Vagina (tissue), 2 donors: Measurements from ENCODE around the gene BCL2L2. TPM values are rescaled to one million over a fixed set of nuclear protein-coding genes. Genes with fewer than 3 reads are reported as not detected.
A peak's percentile ranks its signal among the peaks of the same experiment; 100 is the strongest.

Experiments
- DNase-seq, 2 donors: peaks; one replicate each; pipeline ENCODE4 v3.0.0-alpha.2; 2017; ENCODE audit errors: extremely low spot score in 2 of 2
- H3K27ac ChIP-seq: fragments of 200-600 bp; sonication (generic); one replicate; pipeline ENCODE4 v1.5.1; 2019
- H3K27me3 ChIP-seq: fragments of 200-600 bp; sonication (generic); one replicate; pipeline ENCODE4 v1.5.1; 2019
- H3K36me3 ChIP-seq, 2 donors: fragments of 200-600 bp; sonication (generic); one replicate each; pipeline ENCODE4 v1.5.1; 2017 to 2019
- H3K4me1 ChIP-seq: fragments of 200-600 bp; sonication (generic); one replicate; pipeline ENCODE4 v1.5.1; 2019
- H3K4me3 ChIP-seq, 2 donors: fragments of 200-600 bp; sonication (generic); 1 replicate in 1 of 2; 2 replicates in 1 of 2; pipeline ENCODE4 v1.5.1; 2016 to 2019
- H3K9me3 ChIP-seq: fragments of 200-600 bp; sonication (generic); one replicate; pipeline ENCODE4 v1.5.1; 2019
- CTCF ChIP-seq, 3 experiments: fragments of 450-650 bp in 2 of 3; fragments of 200-600 bp in 1 of 3; sonication (generic) in 1 of 3; IDR thresholded peaks; one replicate each; pipeline ENCODE4 v1.5.1; 2017 to 2019; ENCODE audit warnings: antibody characterized with exemption in 3 of 3, mild to moderate bottlenecking in 2 of 3, moderate library complexity in 2 of 3
- POLR2A ChIP-seq, 2 donors: fragments of 450-650 bp; IDR thresholded peaks; one replicate each; pipeline ENCODE4 v1.6.1; 2017; ENCODE audit warnings: antibody characterized with exemption in 2 of 2, mild to moderate bottlenecking in 2 of 2, moderate library complexity in 2 of 2
- POLR2AphosphoS5 ChIP-seq, 2 donors: sonication (generic); formaldehyde crosslinking; IDR thresholded peaks; one replicate each; pipeline ENCODE4 v1.9.0; 2017; ENCODE audit warnings: antibody characterized with exemption in 2 of 2, mild to moderate bottlenecking in 2 of 2, low read depth in 1 of 2; ENCODE audit not compliant: insufficient read depth in 1 of 2
- intact Hi-C: fragments of 100-400 bp; cut with DNase I; formaldehyde crosslinking; loops from one replicate; pipeline ENCODE4 v1.15.1; 2023
- total RNA-seq: library from RNA; depleted of rRNA; stranded (reverse); fragments of >200 nt; gene quantifications from one replicate; pipeline ENCODE4 v1.2.3, GENCODE V29; 2016

The BCL2L2 gene
- total RNA-seq, 1 donor from 2014 or later: 31.7 TPM

GRCh38 chr14:23296012-23296777, 10.4 kb upstream of the BCL2L2 start:
- DNase-seq: no peak
- peak overlapping the region; percentile 20 for H3K27ac ChIP-seq
- no peak overlapping the region for H3K4me3 ChIP-seq
- no peak for TF ChIP-seq POLR2A (IDR thresholded peaks at IDR 0.05)
- no peak for TF ChIP-seq POLR2AphosphoS5 (IDR thresholded peaks at IDR 0.05; ENCODE audit: insufficient read depth in 1 of 2, low read depth in 1 of 2)
- TF ChIP-seq CTCF (IDR thresholded peaks at IDR 0.05): no peak
- H3K4me1 ChIP-seq: peaks cover 35% of the 10 kb centered on the region
- H3K36me3 ChIP-seq: no peaks in the 10 kb centered on the region
- H3K27me3 ChIP-seq: no peaks in the 10 kb centered on the region
- no peaks in the 10 kb centered on the region for H3K9me3 ChIP-seq
- intact Hi-C loops: no loop called here

GRCh38 chr14:23297096-23297495, 9.5 kb upstream of the BCL2L2 start:
- H3K9me3 ChIP-seq: no peaks in the 10 kb centered on the region
- peak overlapping the region; percentile 30 for H3K27ac ChIP-seq
- TF ChIP-seq CTCF (IDR thresholded peaks at IDR 0.05): no peak
- TF ChIP-seq POLR2A (IDR thresholded peaks at IDR 0.05): no peak
- TF ChIP-seq POLR2AphosphoS5 (IDR thresholded peaks at IDR 0.05; ENCODE audit: insufficient read depth in 1 of 2, low read depth in 1 of 2): no peak
- no peaks in the 10 kb centered on the region for H3K36me3 ChIP-seq
- H3K27me3 ChIP-seq: no peaks in the 10 kb centered on the region
- DNase-seq: no peak
- peaks cover 35% of the 10 kb centered on the region for H3K4me1 ChIP-seq
- H3K4me3 ChIP-seq: no peak overlapping the region
- intact Hi-C loops: no loop called here

GRCh38 chr14:23297611-23298277, 8.9 kb upstream of the BCL2L2 start:
- TF ChIP-seq POLR2AphosphoS5 (IDR thresholded peaks at IDR 0.05; ENCODE audit: insufficient read depth in 1 of 2, low read depth in 1 of 2) (no peak), POLR2A (IDR thresholded peaks at IDR 0.05) (no peak), CTCF (IDR thresholded peaks at IDR 0.05) (no peak)
- Histone ChIP-seq H3K27ac (peak overlapping the region; percentile 30), H3K4me3 (no peak overlapping the region), H3K36me3 (no peaks in the 10 kb centered on the region), H3K4me1 (peaks cover 36% of the 10 kb centered on the region), H3K9me3 (no peaks in the 10 kb centered on the region), H3K27me3 (no peaks in the 10 kb centered on the region)
- DNase-seq: no peak
- intact Hi-C loops: no loop called here

- intact Hi-C loops: no loop called here
- TF ChIP-seq POLR2AphosphoS5 (IDR thresholded peaks at IDR 0.05; ENCODE audit: insufficient read depth in 1 of 2, low read depth in 1 of 2) (no peak), CTCF (IDR thresholded peaks at IDR 0.05) (no peak), POLR2A (IDR thresholded peaks at IDR 0.05) (no peak)
- peak overlapping the region; percentile 97 for H3K27ac ChIP-seq
Observed at GRCh38 chr14:23299211-23299957, 7.2 kb upstream of the BCL2L2 start.

More at GRCh38 chr14:23299211-23299957, 7.2 kb upstream of the BCL2L2 start:
- no peak for DNase-seq
- H3K27me3 ChIP-seq: no peaks in the 10 kb centered on the region
- no peaks in the 10 kb centered on the region for H3K36me3 ChIP-seq
- H3K4me3 ChIP-seq: no peak overlapping the region
- H3K9me3 ChIP-seq: no peaks in the 10 kb centered on the region
- peaks cover 41% of the 10 kb centered on the region for H3K4me1 ChIP-seq
